ENCODE results near the gene ANLN. TPM values are rescaled to one million over a fixed set of nuclear protein-coding genes. Genes with fewer than 3 reads are reported as not detected.

The ANLN gene
- total and polyA plus RNA-seq, 2 experiments from 2014 or later, result 26.9 to 66.7 TPM

- TF ChIP-seq ETS1 (IDR thresholded peaks at IDR 0.05), result no peak
These were observed 40.9 kb upstream of the ANLN start (continued) for GRCh38 chr7:36348771-36349170.

GRCh38 chr7:36349626-36350025 lies 40.0 kb upstream of the ANLN start:
- H3K4me3 ChIP-seq, result no peak overlapping the region
- no peaks in the 10 kb centered on the region for H3K36me3 ChIP-seq (ENCODE audit: insufficient read depth)
- peaks cover 3% of the 10 kb centered on the region; the same call in 1 of the 3 replicates for H3K9me3 Mint-ChIP-seq
- H2AFZ ChIP-seq, result no peak overlapping the region
- peaks cover 11% of the 10 kb centered on the region for H3K4me1 Mint-ChIP-seq
- no peak overlapping the region; the same call in 1 of the 2 replicates for H3K27ac Mint-ChIP-seq
- no peak overlapping the region for H3K4me2 ChIP-seq
- no peaks in the 10 kb centered on the region for H3K36me3 Mint-ChIP-seq (ENCODE audit: low read depth)
- H3K4me3 Mint-ChIP-seq, result no peak overlapping the region
- no peaks in the 10 kb centered on the region for H3F3A ChIP-seq (replicated peaks; ENCODE audit: low read depth)
- DNase-seq (ENCODE audit: low spot score) (no peak), ATAC-seq (no peak)
- no peaks in the 10 kb centered on the region for H3K27me3 ChIP-seq (ENCODE audit: insufficient read depth)
- no peaks in the 10 kb centered on the region for H3K27me3 Mint-ChIP-seq (ENCODE audit: insufficient read depth, low read depth, poor library complexity)
- no peaks in the 10 kb centered on the region for H3K79me2 ChIP-seq (replicated peaks; ENCODE audit: insufficient read depth)
- H3K4me1 ChIP-seq (ENCODE audit: insufficient read depth), result peaks cover 5% of the 10 kb centered on the region
- no peak overlapping the region for H3K27ac ChIP-seq (ENCODE audit: low read depth)
- no peaks in the 10 kb centered on the region for H4K20me1 ChIP-seq (replicated peaks; ENCODE audit: insufficient read depth)
- H3K9me2 ChIP-seq (ENCODE audit: insufficient read depth), result no peaks in the 10 kb centered on the region
- TF ChIP-seq ZNF462 (CRISPR knock-in tag; IDR thresholded peaks at IDR 0.05), result no peak
- TF ChIP-seq CTCF (conservative IDR thresholded peaks at IDR 0.05; ENCODE audit: low read depth in 2 of 2), result no peak
- no peak for TF ChIP-seq EZH2 (IDR thresholded peaks at IDR 0.05; ENCODE audit: low read depth, unreplicated experiment)
- no peak for TF ChIP-seq NANOG (IDR thresholded peaks at IDR 0.05; ENCODE audit: borderline replicate concordance)
- no peak for TF ChIP-seq REST (IDR thresholded peaks at IDR 0.05; ENCODE audit: unreplicated experiment)
- TF ChIP-seq STAT1 (IDR thresholded peaks at IDR 0.05; ENCODE audit: unreplicated experiment), result no peak
- TF ChIP-seq CREB1 (CRISPR knock-in tag; IDR thresholded peaks at IDR 0.05; ENCODE audit: low read depth), result no peak
- TF ChIP-seq ZNF331 (CRISPR knock-in tag; IDR thresholded peaks at IDR 0.05; ENCODE audit: low read depth), result no peak
- TF ChIP-seq JUNB (IDR thresholded peaks at IDR 0.05; ENCODE audit: unreplicated experiment), result no peak
- no peak for TF ChIP-seq ZNF114 (CRISPR knock-in tag; IDR thresholded peaks at IDR 0.05)
- TF ChIP-seq EZH2phosphoT487 (IDR thresholded peaks at IDR 0.05; ENCODE audit: unreplicated experiment), result no peak
- no peak for TF ChIP-seq ETS1 (IDR thresholded peaks at IDR 0.05)
